HepG2 (cell line): ENCODE results near the gene ZNF274. TPM values are rescaled to one million over a fixed set of nuclear protein-coding genes. Genes with fewer than 3 reads are reported as not detected.

Experiments
- ATRX ChIP-seq: sonication (generic); formaldehyde crosslinking; IDR thresholded peaks from 2 replicates; pipeline ENCODE4 v1.4.0; 2020; ENCODE audit warnings: missing genetic modification reagents, borderline replicate concordance
- FOXM1 ChIP-seq: sonication (generic); formaldehyde crosslinking; IDR thresholded peaks from 2 replicates; pipeline ENCODE4 v1.5.0; 2020; ENCODE audit warnings: missing genetic modification reagents
- GMEB2 ChIP-seq: IDR thresholded peaks from 2 replicates; pipeline ENCODE4 v1.6.1; 2016; ENCODE audit warnings: missing biosample characterization, missing genetic modification reagents, low read depth
- MTF1 ChIP-seq: sonication (generic); formaldehyde crosslinking; IDR thresholded peaks from 2 replicates; pipeline ENCODE4 v1.5.0; 2020; ENCODE audit warnings: missing genetic modification reagents
- NFE2 ChIP-seq: sonication (generic); formaldehyde crosslinking; IDR thresholded peaks from 2 replicates; pipeline ENCODE4 v1.4.0; 2020; ENCODE audit warnings: missing genetic modification reagents
- PLSCR1 ChIP-seq: sonication (generic); formaldehyde crosslinking; IDR thresholded peaks from 2 replicates; pipeline ENCODE4 v1.5.0; 2020; ENCODE audit warnings: missing genetic modification reagents, mild to moderate bottlenecking, borderline replicate concordance
- THAP7 ChIP-seq: sonication (generic); formaldehyde crosslinking; IDR thresholded peaks from 2 replicates; pipeline ENCODE4 v1.8.1; 2023; ENCODE audit warnings: mild to moderate bottlenecking, missing genetic modification reagents
- ZC3H4 ChIP-seq: sonication (generic); formaldehyde crosslinking; IDR thresholded peaks from 2 replicates; pipeline ENCODE4 v1.4.0; 2020; ENCODE audit warnings: missing genetic modification reagents, borderline replicate concordance
- ZHX1 ChIP-seq: sonication (generic); formaldehyde crosslinking; IDR thresholded peaks from 2 replicates; pipeline ENCODE4 v1.8.1; 2022; ENCODE audit warnings: low read depth, mild to moderate bottlenecking, missing genetic modification reagents
- ZHX2 ChIP-seq, 2 experiments: sonication (generic) in 1 of 2; formaldehyde crosslinking in 1 of 2; IDR thresholded peaks; 2 replicates each; pipeline versions ENCODE4 v1.6.1 to v1.9.0; 2014 to 2022; ENCODE audit warnings: antibody characterized with exemption in 1 of 2, borderline replicate concordance in 1 of 2, inconsistent platforms in 1 of 2, low read depth in 1 of 2, missing genetic modification reagents in 1 of 2
- ZNF101 ChIP-seq: sonication (generic); formaldehyde crosslinking; IDR thresholded peaks from 2 replicates; pipeline ENCODE4 v1.4.0; 2020; ENCODE audit warnings: mild to moderate bottlenecking, low read depth, missing genetic modification reagents, borderline replicate concordance
- ZNF136 ChIP-seq: sonication (generic); formaldehyde crosslinking; IDR thresholded peaks from 2 replicates; pipeline ENCODE4 v1.8.1; 2022; ENCODE audit warnings: low read depth, mild to moderate bottlenecking, moderate library complexity, missing genetic modification reagents
- ZNF263 ChIP-seq: sonication (generic); formaldehyde crosslinking; IDR thresholded peaks from 2 replicates; pipeline ENCODE4 v1.4.0; 2020; ENCODE audit warnings: missing genetic modification reagents
- ZNF496 ChIP-seq: sonication (generic); formaldehyde crosslinking; IDR thresholded peaks from 2 replicates; pipeline ENCODE4 v1.8.1; 2023; ENCODE audit warnings: mild to moderate bottlenecking, moderate library complexity, missing genetic modification reagents; ENCODE audit not compliant: insufficient replicate concordance
- ZNF816 ChIP-seq: sonication (generic); formaldehyde crosslinking; IDR thresholded peaks from 2 replicates; pipeline ENCODE4 v1.8.0; 2022; ENCODE audit warnings: missing genetic modification reagents, mild to moderate bottlenecking, borderline replicate concordance
- polyA plus RNA-seq, 8 experiments: library from polyadenylated mRNA; depleted of rRNA in 3 of 8; stranded (reverse) in 7 of 8; unstranded in 1 of 8; fragments of >200 nt; fragmentation: Illumina TruSeq in 4 of 8; extraction: Trizol in 4 of 8; gene quantifications; 2 replicates each; pipeline versions ENCODE4 v1.2.1 to v1.2.3, GENCODE V29; 2011 to 2016; ENCODE audit warnings: low read depth in 4 of 8, missing spikeins in 1 of 8, mixed read lengths in 1 of 8; ENCODE audit not compliant: insufficient read depth in 1 of 8
- total RNA-seq, 5 experiments: library from RNA; depleted of rRNA; stranded (reverse); fragments of >200 nt; fragmentation: Illumina TruSeq; extraction: Trizol; gene quantifications; 2 replicates each; pipeline ENCODE4 v1.2.3, GENCODE V29; 2016; ENCODE audit warnings: low read depth in 1 of 5

Gene ZNF274
- total and polyA plus RNA-seq, 2 of the 13 experiments (the other 11 are each of a cell fraction or from before 2014, with no cell fraction given): 16.1 to 23.0 TPM

- TF ChIP-seq ATRX (CRISPR knock-in tag) (no peak), THAP7 (CRISPR knock-in tag) (no peak), ZNF263 (CRISPR knock-in tag) (peak; percentile 74), ZC3H4 (no peak), MTF1 (CRISPR knock-in tag) (no peak), PLSCR1 (no peak), ZHX2 (IDR thresholded peaks at IDR 0.05; ENCODE audit: low read depth) (no peak; the same call in 1 of the 2 replicates), ZHX2 (CRISPR knock-in tag; IDR thresholded peaks at IDR 0.05; ENCODE audit: borderline replicate concordance) (peak; percentile 42; the same call in 1 of the 2 replicates), ZHX1 (CRISPR knock-in tag) (no peak), ZNF101 (CRISPR knock-in tag) (no peak), NFE2 (CRISPR knock-in tag) (no peak), ZNF136 (no peak), ZNF496 (CRISPR knock-in tag) (no peak), ZNF816 (CRISPR knock-in tag) (no peak), FOXM1 (CRISPR knock-in tag) (no peak), GMEB2 (CRISPR knock-in tag) (peak; percentile 49; the same call in 1 of the 2 replicates)
Observed at GRCh38 chr19:58154679-58155648, 27.9 kb upstream of the ZNF274 start (continued).
